WTC11 (cell line): ENCODE data around the gene RBM20. TPM values are rescaled to one million over a fixed set of nuclear protein-coding genes. Genes with fewer than 3 reads are reported as not detected.

Experiments
- ATAC-seq: fragments of 200-7000 bp; cut with Tn5 transposase; 2 replicates; pipeline ENCODE4 v1.10.0; 2021; ENCODE audit warnings: mild to moderate bottlenecking, moderate library complexity
- CTCF ChIA-PET: fragments of 300-600 bp; sonication (Branson Sonifier 250); formaldehyde crosslinking; loops from one replicate; lab custom pipeline; 2021; ENCODE audit warnings: antibody characterized with exemption; lab: Charles Lee
- POLR2A ChIA-PET: fragments of 350-600 bp; sonication (Branson Sonifier 250); formaldehyde crosslinking; loops from one replicate; lab custom pipeline; 2021; ENCODE audit warnings: antibody characterized with exemption; lab: Charles Lee
- DNase-seq: peaks from one replicate; pipeline ENCODE4 v3.0.0; 2021; ENCODE audit warnings: low spot score
- H3K27ac Mint-ChIP-seq: 2 replicates; pipeline ENCODE4 v1.8.0; 2021; ENCODE audit warnings: mixed read lengths
- H3K27me3 Mint-ChIP-seq: 2 replicates; pipeline ENCODE4 v1.8.0; 2021; ENCODE audit warnings: low read depth, mild to moderate bottlenecking, moderate library complexity, mixed read lengths
- H3K36me3 Mint-ChIP-seq: 2 replicates; pipeline ENCODE4 v1.8.0; 2021; ENCODE audit warnings: mixed read lengths
- H3K4me1 Mint-ChIP-seq: 2 replicates; pipeline ENCODE4 v1.8.0; 2022; ENCODE audit warnings: mixed read lengths
- H3K4me3 Mint-ChIP-seq: 2 replicates; pipeline ENCODE4 v1.8.0; 2021; ENCODE audit warnings: mild to moderate bottlenecking, moderate library complexity, mixed read lengths
- H3K9me3 Mint-ChIP-seq: 2 replicates; pipeline ENCODE4 v1.8.0; 2021; ENCODE audit warnings: mixed read lengths
- ARID4B ChIP-seq: sonication (generic); formaldehyde crosslinking; IDR thresholded peaks from 2 replicates; pipeline ENCODE4 v1.8.0; 2023; ENCODE audit warnings: missing genetic modification reagents, mild to moderate bottlenecking, borderline replicate concordance
- EMX1 ChIP-seq: fragments of 250-450 bp; sonication (Bioruptor Pico); IDR thresholded peaks from 2 replicates; pipeline ENCODE4 v1.8.0; 2021; ENCODE audit warnings: mild to moderate bottlenecking
- FOXJ3 ChIP-seq: sonication (generic); formaldehyde crosslinking; IDR thresholded peaks from 2 replicates; pipeline ENCODE4 v1.9.0; 2021; ENCODE audit warnings: missing genetic modification reagents, mild to moderate bottlenecking, borderline replicate concordance
- GTF2I ChIP-seq: fragments of 250-450 bp; sonication (Bioruptor Pico); conservative IDR thresholded peaks from 2 replicates; pipeline ENCODE4 v1.4.0; 2021; ENCODE audit warnings: mild to moderate bottlenecking
- HMGXB4 ChIP-seq: sonication (generic); formaldehyde crosslinking; IDR thresholded peaks from 2 replicates; pipeline ENCODE4 v1.8.1; 2023; ENCODE audit warnings: mild to moderate bottlenecking, moderate library complexity, missing genetic modification reagents
- IRF2 ChIP-seq: sonication (generic); formaldehyde crosslinking; IDR thresholded peaks from 2 replicates; pipeline ENCODE4 v1.8.0; 2022; ENCODE audit warnings: low read depth, missing genetic modification reagents, borderline replicate concordance
- MXD4 ChIP-seq: fragments of 250-450 bp; sonication (Bioruptor Pico); IDR thresholded peaks from 2 replicates; pipeline ENCODE4 v1.8.0; 2021; ENCODE audit warnings: mild to moderate bottlenecking, moderate library complexity, borderline replicate concordance
- SOX15 ChIP-seq: fragments of 250-450 bp; sonication (Bioruptor Pico); IDR thresholded peaks from 2 replicates; pipeline ENCODE4 v1.9.0; 2021; ENCODE audit warnings: mild to moderate bottlenecking
- ZNF138 ChIP-seq: sonication (generic); formaldehyde crosslinking; conservative IDR thresholded peaks from 2 replicates; pipeline ENCODE4 v1.8.1; 2022; ENCODE audit warnings: mild to moderate bottlenecking, moderate library complexity, missing genetic modification reagents
- ZNF416 ChIP-seq: fragments of 250-450 bp; sonication (Bioruptor Pico); IDR thresholded peaks from 2 replicates; pipeline ENCODE4 v1.9.0; 2021; ENCODE audit warnings: mild to moderate bottlenecking, inconsistent platforms
- ZSCAN18 ChIP-seq: fragments of 250-450 bp; sonication (Bioruptor Pico); IDR thresholded peaks from 2 replicates; pipeline ENCODE4 v2.1.2; 2022; ENCODE audit warnings: mild to moderate bottlenecking, moderate library complexity
- total RNA-seq: library from RNA; stranded (reverse); gene quantifications from 3 replicates; pipeline ENCODE4 v1.2.3, GENCODE V29; 2021
- TF ChIP-seq, protein P1 (sequence below): sonication (generic); formaldehyde crosslinking; IDR thresholded peaks from 2 replicates; pipeline ENCODE4 v1.8.1; 2023; ENCODE audit warnings: mild to moderate bottlenecking, missing genetic modification reagents
- TF ChIP-seq, protein P2 (sequence below): sonication (generic); formaldehyde crosslinking; IDR thresholded peaks from 2 replicates; pipeline ENCODE4 v1.8.1; 2023; ENCODE audit warnings: mild to moderate bottlenecking, missing genetic modification reagents, moderate library complexity
- TF ChIP-seq, protein P3 (sequence below): sonication (generic); formaldehyde crosslinking; IDR thresholded peaks from 2 replicates; pipeline ENCODE4 v1.8.1; 2022; ENCODE audit warnings: low read depth, missing genetic modification reagents, borderline replicate concordance

The RBM20 gene
- total RNA-seq, 1 experiment from 2014 or later, result 0.52 TPM

DNA sequence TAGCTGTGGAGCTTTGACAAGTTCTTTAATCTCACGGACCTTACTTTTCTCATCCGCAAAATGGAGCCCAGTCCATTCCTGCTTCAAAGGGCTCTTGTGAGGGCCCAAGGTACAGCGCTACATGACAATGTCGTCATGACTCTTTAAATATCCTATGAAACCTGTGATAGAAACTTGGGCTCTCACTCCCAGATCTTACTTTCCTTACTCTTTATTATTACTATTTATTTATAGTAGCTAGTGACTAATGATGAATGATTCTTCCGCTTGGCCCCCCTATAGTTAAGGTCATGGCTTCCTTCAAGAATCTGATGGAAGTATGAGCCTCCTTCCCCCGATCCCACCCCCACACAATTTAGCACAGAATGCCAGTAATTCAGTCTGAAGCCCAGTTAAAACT is 41.9 kb downstream of the RBM20 start (continued):
- TF ChIP-seq, protein P1, sequence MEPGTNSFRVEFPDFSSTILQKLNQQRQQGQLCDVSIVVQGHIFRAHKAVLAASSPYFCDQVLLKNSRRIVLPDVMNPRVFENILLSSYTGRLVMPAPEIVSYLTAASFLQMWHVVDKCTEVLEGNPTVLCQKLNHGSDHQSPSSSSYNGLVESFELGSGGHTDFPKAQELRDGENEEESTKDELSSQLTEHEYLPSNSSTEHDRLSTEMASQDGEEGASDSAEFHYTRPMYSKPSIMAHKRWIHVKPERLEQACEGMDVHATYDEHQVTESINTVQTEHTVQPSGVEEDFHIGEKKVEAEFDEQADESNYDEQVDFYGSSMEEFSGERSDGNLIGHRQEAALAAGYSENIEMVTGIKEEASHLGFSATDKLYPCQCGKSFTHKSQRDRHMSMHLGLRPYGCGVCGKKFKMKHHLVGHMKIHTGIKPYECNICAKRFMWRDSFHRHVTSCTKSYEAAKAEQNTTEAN, result no peak

- POLR2A ChIA-PET, result interaction anchor here (0.8 kb wide), 1 partner anchor 19 kb away, joined by 4 read pairs; no protein-coding TSS in a partner anchor
- Mint-ChIP-seq H3K4me3 (no peak overlapping the region), H3K9me3 (peaks cover 20% of the 10 kb centered on the region), H3K36me3 (peaks cover 7% of the 10 kb centered on the region), H3K4me1 (peaks cover 35% of the 10 kb centered on the region), H3K27ac (no peak overlapping the region), H3K27me3 (no peaks in the 10 kb centered on the region; the same call in 1 of the 2 replicates)
- ATAC-seq, result no peak
- TF ChIP-seq, protein P2, sequence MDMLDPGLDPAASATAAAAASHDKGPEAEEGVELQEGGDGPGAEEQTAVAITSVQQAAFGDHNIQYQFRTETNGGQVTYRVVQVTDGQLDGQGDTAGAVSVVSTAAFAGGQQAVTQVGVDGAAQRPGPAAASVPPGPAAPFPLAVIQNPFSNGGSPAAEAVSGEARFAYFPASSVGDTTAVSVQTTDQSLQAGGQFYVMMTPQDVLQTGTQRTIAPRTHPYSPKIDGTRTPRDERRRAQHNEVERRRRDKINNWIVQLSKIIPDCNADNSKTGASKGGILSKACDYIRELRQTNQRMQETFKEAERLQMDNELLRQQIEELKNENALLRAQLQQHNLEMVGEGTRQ, result no peak
- no peak for TF ChIP-seq SOX15 (CRISPR knock-in tag)
- no peak for TF ChIP-seq EMX1 (CRISPR knock-in tag)
- no peak for TF ChIP-seq IRF2 (CRISPR knock-in tag)
- TF ChIP-seq, protein P3, sequence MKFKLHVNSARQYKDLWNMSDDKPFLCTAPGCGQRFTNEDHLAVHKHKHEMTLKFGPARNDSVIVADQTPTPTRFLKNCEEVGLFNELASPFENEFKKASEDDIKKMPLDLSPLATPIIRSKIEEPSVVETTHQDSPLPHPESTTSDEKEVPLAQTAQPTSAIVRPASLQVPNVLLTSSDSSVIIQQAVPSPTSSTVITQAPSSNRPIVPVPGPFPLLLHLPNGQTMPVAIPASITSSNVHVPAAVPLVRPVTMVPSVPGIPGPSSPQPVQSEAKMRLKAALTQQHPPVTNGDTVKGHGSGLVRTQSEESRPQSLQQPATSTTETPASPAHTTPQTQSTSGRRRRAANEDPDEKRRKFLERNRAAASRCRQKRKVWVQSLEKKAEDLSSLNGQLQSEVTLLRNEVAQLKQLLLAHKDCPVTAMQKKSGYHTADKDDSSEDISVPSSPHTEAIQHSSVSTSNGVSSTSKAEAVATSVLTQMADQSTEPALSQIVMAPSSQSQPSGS, result no peak
- no peak for TF ChIP-seq ZNF138 (CRISPR knock-in tag)
- no peak for TF ChIP-seq ARID4B (CRISPR knock-in tag)
- no peak for TF ChIP-seq FOXJ3
- TF ChIP-seq HMGXB4 (CRISPR knock-in tag), result no peak
- DNase-seq, result no peak
- CTCF ChIA-PET, result interaction anchor here (0.8 to 1.1 kb wide), 3 partner anchors 15 to 76 kb away, joined by 3 to 4 read pairs (median 3); partner anchors contain the start of gene RBM20
Observed at GRCh38 chr10:110686949-110687348, 42.8 kb downstream of the RBM20 start.

DNA sequence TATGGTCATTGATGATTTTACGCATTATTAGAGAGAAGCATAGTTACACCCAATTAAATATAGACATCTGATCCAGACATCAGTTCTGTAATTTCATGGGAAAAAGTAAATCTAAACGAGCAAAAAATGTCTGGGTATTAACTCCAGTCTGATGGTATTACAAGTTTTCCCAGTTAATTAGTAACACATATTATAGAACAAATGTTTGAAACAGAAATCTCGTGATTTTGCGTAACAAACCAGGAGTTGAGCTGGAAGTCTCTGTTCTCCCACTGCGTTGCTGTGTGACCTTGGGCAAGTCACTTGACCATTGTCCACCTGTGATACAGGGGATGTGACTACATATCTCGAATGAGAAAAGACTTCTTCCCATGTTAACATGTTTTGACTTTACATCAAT is 43.3 kb downstream of the RBM20 start:
- TF ChIP-seq ZNF416 (CRISPR knock-in tag) (no peak), MXD4 (no peak), ZSCAN18 (CRISPR knock-in tag) (no peak), GTF2I (CRISPR knock-in tag) (no peak)
- H3K27me3 Mint-ChIP-seq, result no peaks in the 10 kb centered on the region; the same call in 1 of the 2 replicates
- ATAC-seq, result no peak
- no peak overlapping the region for H3K4me3 Mint-ChIP-seq
- peaks cover 11% of the 10 kb centered on the region for H3K36me3 Mint-ChIP-seq
- DNase-seq, result no peak
- H3K4me1 Mint-ChIP-seq, result peaks cover 33% of the 10 kb centered on the region
- ChIA-PET POLR2A (interaction anchor here (0.8 kb wide), 1 partner anchor 19 kb away, joined by 4 read pairs; no protein-coding TSS in a partner anchor), CTCF (no interaction called here)
- H3K9me3 Mint-ChIP-seq, result peaks cover 24% of the 10 kb centered on the region
- no peak overlapping the region for H3K27ac Mint-ChIP-seq
